ENCODE data around the gene PCNX3. TPM values are rescaled to one million over a fixed set of nuclear protein-coding genes. Genes with fewer than 3 reads are reported as not detected.

The PCNX3 gene
- total RNA-seq, 1 experiment from 2014 or later, result 72.8 TPM

- BruUV-seq (replicated peaks), result no TSS peak
- no peak for DNase-seq
- H3K27ac Mint-ChIP-seq (ENCODE audit: unreplicated experiment), result no peak overlapping the region
- peak overlapping the region; percentile 78 for H3K4me3 Mint-ChIP-seq (ENCODE audit: low read depth, unreplicated experiment)
- peaks cover 8% of the 10 kb centered on the region for H3K4me1 Mint-ChIP-seq (ENCODE audit: low read depth, unreplicated experiment)
- CTCF ChIA-PET, result no interaction called here
- intact Hi-C loops (cut with micrococcal nuclease; ENCODE audit: unreplicated experiment), result no loop called here
- TF ChIP-seq CTCF (IDR thresholded peaks at IDR 0.05; ENCODE audit: unreplicated experiment), result no peak
- H3K9me3 Mint-ChIP-seq (ENCODE audit: low read depth, unreplicated experiment), result no peaks in the 10 kb centered on the region
- no peaks in the 10 kb centered on the region for H3K27me3 Mint-ChIP-seq (ENCODE audit: unreplicated experiment)
- H3K36me3 Mint-ChIP-seq (ENCODE audit: insufficient read depth, unreplicated experiment), result peaks cover 60% of the 10 kb centered on the region
Measured at GRCh38 chr11:65661599-65662246, 46.1 kb downstream of the PCNX3 start.

GRCh38 chr11:65662247-65662798 lies 46.7 kb downstream of the PCNX3 start:
- TF ChIP-seq CTCF (IDR thresholded peaks at IDR 0.05; ENCODE audit: unreplicated experiment), result no peak
- Mint-ChIP-seq H3K36me3 (ENCODE audit: insufficient read depth, unreplicated experiment) (peaks cover 56% of the 10 kb centered on the region), H3K27me3 (ENCODE audit: unreplicated experiment) (no peaks in the 10 kb centered on the region), H3K9me3 (ENCODE audit: low read depth, unreplicated experiment) (no peaks in the 10 kb centered on the region), H3K4me1 (ENCODE audit: low read depth, unreplicated experiment) (peaks cover 8% of the 10 kb centered on the region), H3K27ac (ENCODE audit: unreplicated experiment) (no peak overlapping the region), H3K4me3 (ENCODE audit: low read depth, unreplicated experiment) (peak overlapping the region; percentile 78)
- TSS peak; percentile 69 for BruUV-seq (replicated peaks)
- intact Hi-C loops (cut with micrococcal nuclease; ENCODE audit: unreplicated experiment), result no loop called here
- CTCF ChIA-PET, result interaction anchor here (0.9 to 1.4 kb wide), 2 partner anchors 10 to 198 kb away, joined by 3 to 5 read pairs; no protein-coding TSS in a partner anchor
- no peak for DNase-seq

DNA sequence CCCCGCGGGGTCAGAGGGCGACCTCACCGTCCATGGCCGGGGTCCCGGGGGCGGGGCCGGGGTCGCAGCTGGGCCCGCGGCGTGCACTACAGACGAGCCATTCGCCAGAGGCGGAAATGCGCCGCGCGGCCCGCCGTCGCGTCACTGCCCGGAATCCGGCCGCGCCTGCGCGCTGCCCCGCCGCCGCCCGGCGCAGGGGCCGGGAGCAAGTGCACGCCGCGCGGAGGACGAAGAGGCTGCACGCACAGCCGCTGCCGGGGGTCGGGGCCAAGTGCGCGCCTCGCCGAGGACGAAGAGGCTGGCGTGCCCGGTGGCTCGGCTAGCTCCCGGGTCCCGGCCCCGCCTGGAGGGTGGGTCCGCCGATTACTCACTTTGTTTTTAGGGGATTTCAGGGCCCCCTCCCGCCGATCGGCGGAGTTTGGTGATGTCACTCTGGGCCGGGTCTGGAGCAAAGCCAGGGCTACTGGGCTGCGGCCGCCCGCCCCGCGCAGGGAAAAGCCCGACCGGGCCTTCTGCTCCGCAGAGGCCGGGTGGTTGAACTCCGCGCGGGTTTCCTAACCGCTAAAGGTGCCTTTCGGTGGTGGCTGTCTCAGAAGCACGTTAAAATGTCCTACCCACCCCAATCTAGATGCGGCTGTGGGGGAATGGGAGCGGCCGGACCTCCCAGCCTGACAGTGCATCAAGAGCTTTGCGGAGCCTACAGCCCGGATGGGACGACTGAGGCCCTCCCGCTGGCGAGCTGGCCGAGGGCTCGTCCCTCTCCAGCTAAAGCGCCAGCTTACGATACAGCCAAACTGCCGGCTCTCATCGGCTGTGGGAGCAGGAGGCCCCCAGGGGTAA lies 47.4 kb downstream of the PCNX3 start, which contains the start of gene RELA:
RELA (minus strand) TSS at position 118 of the 840 bp plus-strand sequence; CDS start at position 34, 84 bp downstream.
- CTCF ChIA-PET, result interaction anchor here (0.9 to 1.4 kb wide), 3 partner anchors 10 to 226 kb away, joined by 3 to 7 read pairs (median 5); partner anchors contain the start of gene FIBP
- no peak for TF ChIP-seq CTCF (IDR thresholded peaks at IDR 0.05; ENCODE audit: unreplicated experiment)
- intact Hi-C loops (cut with micrococcal nuclease; ENCODE audit: unreplicated experiment), result no loop called here
- H3K27ac Mint-ChIP-seq (ENCODE audit: unreplicated experiment), result peak within 1 kb of the TSS; percentile 75
- BruUV-seq (replicated peaks), result TSS peak; percentile 86
- H3K4me1 Mint-ChIP-seq (ENCODE audit: low read depth, unreplicated experiment), result peaks cover 8% of the 10 kb centered on the region
- peaks cover 50% of the 10 kb centered on the region for H3K36me3 Mint-ChIP-seq (ENCODE audit: insufficient read depth, unreplicated experiment)
- peak; percentile 93 for DNase-seq
- no peaks in the 10 kb centered on the region for H3K9me3 Mint-ChIP-seq (ENCODE audit: low read depth, unreplicated experiment)
- H3K27me3 Mint-ChIP-seq (ENCODE audit: unreplicated experiment), result no peaks in the 10 kb centered on the region
- H3K4me3 Mint-ChIP-seq (ENCODE audit: low read depth, unreplicated experiment), result peak within 1 kb of the TSS; percentile 78

DNA sequence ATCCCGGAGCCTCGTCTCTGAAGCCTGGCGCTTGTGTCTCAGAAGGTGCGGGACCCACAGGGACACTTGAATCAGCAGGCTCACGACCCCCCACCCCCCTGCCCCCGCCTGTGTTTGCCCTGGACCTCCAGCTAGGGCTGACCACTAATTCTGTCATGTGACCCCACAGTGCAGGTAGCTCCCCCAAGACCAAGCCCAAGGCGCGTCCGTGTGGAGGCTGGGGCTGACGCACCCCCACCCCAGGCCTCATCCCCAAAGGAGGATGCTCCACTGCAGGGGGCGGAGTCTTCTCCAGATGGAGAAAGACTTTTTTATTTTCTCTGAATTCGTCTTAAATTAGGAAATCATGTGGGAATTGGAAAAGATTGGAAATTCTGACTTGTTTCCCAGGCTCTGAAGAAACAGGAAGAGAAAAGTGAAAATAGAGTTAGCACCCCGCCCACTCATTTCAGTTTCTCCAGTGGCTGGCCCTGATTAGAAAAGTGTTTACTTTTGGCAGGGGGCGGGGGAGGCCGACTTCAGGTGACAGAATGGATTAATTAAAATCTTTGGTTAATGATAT lies 48.1 kb downstream of the PCNX3 start:
- intact Hi-C loops (cut with micrococcal nuclease; ENCODE audit: unreplicated experiment), result no loop called here
- Mint-ChIP-seq H3K36me3 (ENCODE audit: insufficient read depth, unreplicated experiment) (peaks cover 43% of the 10 kb centered on the region), H3K27me3 (ENCODE audit: unreplicated experiment) (no peaks in the 10 kb centered on the region), H3K9me3 (ENCODE audit: low read depth, unreplicated experiment) (no peaks in the 10 kb centered on the region), H3K4me3 (ENCODE audit: low read depth, unreplicated experiment) (peak overlapping the region; percentile 78), H3K4me1 (ENCODE audit: low read depth, unreplicated experiment) (peaks cover 8% of the 10 kb centered on the region), H3K27ac (ENCODE audit: unreplicated experiment) (peak overlapping the region; percentile 75)
- no TSS peak for BruUV-seq (replicated peaks)
- peak; percentile 32 for DNase-seq
- CTCF ChIA-PET, result interaction anchor here (1.2 to 1.4 kb wide), 2 partner anchors 11 to 225 kb away, joined by 5 to 7 read pairs; partner anchors contain the start of gene FIBP
- no peak for TF ChIP-seq CTCF (IDR thresholded peaks at IDR 0.05; ENCODE audit: unreplicated experiment)

Measured in Calu3 (cell line).